ENCODE measurements around the gene PDE5A.

- no peak for TF ChIP-seq POLR2A (IDR thresholded peaks at IDR 0.05)
- TF ChIP-seq CTCF (IDR thresholded peaks at IDR 0.05), result no peak
These were observed 109.6 kb downstream of the PDE5A start for GRCh38 chr4:119518915-119519410.
